NB4 (cell line): ENCODE results near the gene CSF1R.

ENCODE experiments used
- CTCF ChIP-seq: IDR thresholded peaks from one replicate; pipeline ENCODE4 v1.5.1; 2012; ENCODE audit warnings: low read depth, low read length
- POLR2A ChIP-seq: IDR thresholded peaks from 2 replicates; pipeline ENCODE4 v1.6.1; 2011; ENCODE audit warnings: mild to moderate bottlenecking; ENCODE audit not compliant: insufficient read length; ENCODE audit errors: extremely low read depth

DNA sequence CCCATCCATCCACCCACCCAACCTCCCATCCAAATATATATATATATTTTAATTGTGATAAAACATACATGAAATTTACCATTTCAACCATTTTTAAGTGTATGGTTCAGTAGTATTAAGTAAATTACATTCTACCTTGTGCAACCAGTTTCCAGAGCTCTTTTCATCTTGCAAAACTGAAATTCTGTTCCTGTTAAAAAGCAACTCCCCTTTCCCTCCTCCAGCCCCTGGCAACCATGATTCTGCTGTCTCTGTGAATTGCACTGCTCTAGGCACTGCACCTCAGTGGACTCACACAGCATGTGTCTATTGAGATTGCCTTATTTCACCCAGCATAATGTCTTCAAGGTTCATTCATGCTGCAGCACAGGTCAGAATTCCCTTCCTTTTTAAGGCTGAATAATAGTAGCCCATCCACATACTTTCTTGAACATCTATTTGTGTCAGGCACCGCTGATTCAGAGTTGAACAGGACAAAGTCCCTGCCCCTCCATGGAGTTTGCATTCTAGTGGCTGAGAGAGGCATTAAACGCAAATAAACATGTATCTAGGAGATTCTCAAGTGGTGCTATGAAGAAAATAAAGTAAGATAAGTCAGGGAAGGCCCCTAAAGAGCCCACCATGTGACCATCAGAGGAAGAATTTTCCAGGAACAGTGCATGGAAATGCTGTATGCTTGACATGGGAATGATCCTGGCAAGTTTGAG lies 24.0 kb downstream of the CSF1R start:
- TF ChIP-seq POLR2A (no peak), CTCF (no peak)
